Small intestine (tissue), 16 donors: ENCODE results near the gene B3GNT3. TPM values are rescaled to one million over a fixed set of nuclear protein-coding genes. Genes with fewer than 3 reads are reported as not detected.

ENCODE experiments used
- DNase-seq, 2 donors: peaks; one replicate each; pipeline versions ENCODE4 v3.0.0 to v3.0.0-alpha.2; 2013
- FAIRE-seq: peaks from 2 replicates; lab custom pipeline; 2012; peaks lifted over from hg19 to GRCh38; lab: Jason Lieb, UNC
- H3K27ac ChIP-seq, 3 donors: one replicate each; pipeline ENCODE4 v1.5.1; 2013; ENCODE audit warnings: low read length in 2 of 3, mild to moderate bottlenecking in 2 of 3, control low read depth in 1 of 3, inconsistent platforms in 1 of 3, low read depth in 1 of 3, moderate library complexity in 1 of 3
- H3K27me3 ChIP-seq, 3 donors: one replicate each; pipeline ENCODE4 v1.6.1; 2013; ENCODE audit warnings: low read length in 3 of 3, inconsistent platforms in 1 of 3; ENCODE audit not compliant: control insufficient read depth in 3 of 3, insufficient read depth in 3 of 3
- H3K36me3 ChIP-seq, 3 donors: one replicate each; pipeline ENCODE4 v1.6.1; 2013; ENCODE audit warnings: low read length in 3 of 3, inconsistent platforms in 1 of 3, low read depth in 1 of 3, mild to moderate bottlenecking in 1 of 3, moderate library complexity in 1 of 3; ENCODE audit not compliant: control insufficient read depth in 3 of 3, insufficient read depth in 2 of 3
- H3K4me1 ChIP-seq, 3 donors: one replicate each; pipeline ENCODE4 v1.6.1; 2013; ENCODE audit warnings: low read length in 2 of 3, inconsistent platforms in 1 of 3, low read depth in 1 of 3, mild to moderate bottlenecking in 1 of 3, moderate library complexity in 1 of 3; ENCODE audit not compliant: control insufficient read depth in 3 of 3, insufficient read depth in 2 of 3
- H3K4me3 ChIP-seq, 3 donors: one replicate each; pipeline ENCODE4 v1.5.1; 2013; ENCODE audit warnings: low read length in 3 of 3, control low read depth in 1 of 3, inconsistent platforms in 1 of 3, low read depth in 1 of 3, mild to moderate bottlenecking in 1 of 3, moderate library complexity in 1 of 3
- H3K9me3 ChIP-seq, 2 donors: one replicate each; pipeline ENCODE4 v1.6.1; 2013; ENCODE audit warnings: low read depth in 1 of 2, low read length in 1 of 2; ENCODE audit not compliant: control insufficient read depth in 2 of 2, insufficient read depth in 1 of 2
- WGBS, 3 donors: extraction: QIAGEN DNeasy Blood & Tissue Kit; methylation state at CpG; one replicate each; pipeline ENCODE4 v1.1.7; 2013; 5-methylcytosine and 5-hydroxymethylcytosine counted together
- long read RNA-seq, 10 donors: transcript quantifications; one replicate each; lab custom pipeline, GENCODE V29; 2026
- polyA plus RNA-seq, 4 donors: library from polyadenylated mRNA; stranded (reverse) in 3 of 4; unstranded in 1 of 4; fragments of 200-250 nt in 3 of 4; fragments of 120-200 nt in 1 of 4; gene quantifications; one replicate each; pipeline versions ENCODE4 v1.2.1 to v1.2.3, GENCODE V29; 2013
- donor health status: healthy with polysubstance abuse.
- donor health status: control.
- donor health status: control.
- donor health status: Bipolar disorder and iron deficiency.
- donor health status: healthy.

The B3GNT3 gene
- polyA plus RNA-seq, result 10 to 100 TPM; 32.0 to 86.5 (median 41.2) TPM
- long read RNA-seq, donor 1, result 0 reads
- long read RNA-seq, donor 2, transcript B3GNT3-201 (3 exons, 2,226 nt), result major isoform, 34 of 42 reads
- long read RNA-seq, donor 2, partial matches to known transcripts, result 7 of 42 reads
- long read RNA-seq, donor 2, other reads (novel, unspliced or antisense), result 0 of 42 reads
- long read RNA-seq, donor 3, transcript B3GNT3-201 (3 exons, 2,226 nt), result major isoform, 6 of 22 reads
- long read RNA-seq, donor 3, partial matches to known transcripts, result 15 of 22 reads
- long read RNA-seq, donor 3, other reads (novel, unspliced or antisense), result 0 of 22 reads
- long read RNA-seq, donor 4, partial matches to known transcripts, result 0 of 2 reads
- long read RNA-seq, donor 4, other reads (novel, unspliced or antisense), result 0 of 2 reads
- long read RNA-seq, donor 5, partial matches to known transcripts, result 0 of 3 reads
- long read RNA-seq, donor 5, other reads (novel, unspliced or antisense), result 0 of 3 reads
- long read RNA-seq, donor 6, transcript B3GNT3-201 (3 exons, 2,226 nt), result major isoform, 26 of 43 reads
- long read RNA-seq, donor 6, partial matches to known transcripts, result 17 of 43 reads
- long read RNA-seq, donor 6, other reads (novel, unspliced or antisense), result 0 of 43 reads
- long read RNA-seq, donor 7, result 0 reads
- long read RNA-seq, donor 8, result 0 reads
- long read RNA-seq, donor 9, transcript B3GNT3-201 (3 exons, 2,226 nt), result major isoform, 5 of 6 reads
- long read RNA-seq, donor 9, partial matches to known transcripts, result 0 of 6 reads
- long read RNA-seq, donor 9, other reads (novel, unspliced or antisense), result 0 of 6 reads
- long read RNA-seq, donor 10, transcript B3GNT3-201 (3 exons, 2,226 nt), result major isoform, 14 of 22 reads
- long read RNA-seq, donor 10, partial matches to known transcripts, result 8 of 22 reads
- long read RNA-seq, donor 10, other reads (novel, unspliced or antisense), result 0 of 22 reads

- H3K4me1 ChIP-seq, result peaks cover 0 to 55% (median 10%) of the 10 kb centered on the region in 3 donors
- H3K36me3 ChIP-seq, result peaks cover 0 to 21% (median 0%) of the 10 kb centered on the region in 3 donors
- FAIRE-seq (no peak), DNase-seq (peak; percentile 97)
- H3K4me3 ChIP-seq, result peak within 1 kb of the TSS; percentile 62 to 91 (median 88)
- peaks cover 0 to 10% (median 3%) of the 10 kb centered on the region in 3 donors for H3K27me3 ChIP-seq
- H3K9me3 ChIP-seq, result no peaks in the 10 kb centered on the region
- H3K27ac ChIP-seq, result peak within 1 kb of the TSS; percentile 96 to 99 (median 97)
- WGBS, 3 donors, result 4 to 6% (median 4%) methylated on average over 47 to 50 of the region's 50 CpGs
These were observed at the start of gene B3GNT3 for GRCh38 chr19:17794731-17795494. Gene B3GNT3, plus strand, starts transcription at chr19:17795138. Its CDS starts 12,670 bp downstream, at chr19:17807808.

GRCh38 chr19:17747205-17748098 lies 47.5 kb upstream of the B3GNT3 start:
- FAIRE-seq (no peak), DNase-seq (peak; percentile 92 to 95)
- Histone ChIP-seq H3K36me3 (no peaks in the 10 kb centered on the region), H3K4me3 (peak overlapping the region; percentile 31 to 45 (median 32)), H3K9me3 (no peaks in the 10 kb centered on the region), H3K4me1 (peaks cover 0 to 5% (median 0%) of the 10 kb centered on the region in 3 donors), H3K27ac (no peak overlapping the region), H3K27me3 (peaks cover 0 to 21% (median 0%) of the 10 kb centered on the region in 3 donors)
- 6 to 12% (median 8%) methylated on average over 41 to 75 of the region's 75 CpGs for WGBS, 3 donors

GRCh38 chr19:17748884-17749638 lies 45.9 kb upstream of the B3GNT3 start:
- Histone ChIP-seq H3K9me3 (no peaks in the 10 kb centered on the region), H3K27me3 (peaks cover 0 to 21% (median 0%) of the 10 kb centered on the region in 3 donors), H3K4me1 (peaks cover 0 to 5% (median 0%) of the 10 kb centered on the region in 3 donors), H3K27ac (no peak overlapping the region), H3K4me3 (no peak overlapping the region), H3K36me3 (no peaks in the 10 kb centered on the region)
- 49 to 68% (median 49%) methylated on average over 6 of the region's 6 CpGs for WGBS, 3 donors
- FAIRE-seq, result no peak
- no peak for DNase-seq

- FAIRE-seq (no peak), DNase-seq (no peak)
- Histone ChIP-seq H3K4me1 (peaks cover 0 to 5% (median 0%) of the 10 kb centered on the region in 3 donors), H3K4me3 (no peak overlapping the region), H3K36me3 (no peaks in the 10 kb centered on the region), H3K9me3 (no peaks in the 10 kb centered on the region), H3K27ac (no peak overlapping the region), H3K27me3 (peaks cover 0 to 21% (median 0%) of the 10 kb centered on the region in 3 donors)
- WGBS, 3 donors, result 5 to 34% (median 19%) methylated on average over 8 of the region's 8 CpGs
These were observed 45.0 kb upstream of the B3GNT3 start for GRCh38 chr19:17749912-17750317.

- 40 to 47% (median 41%) methylated on average over 26 to 28 of the region's 28 CpGs for WGBS, 3 donors
- Histone ChIP-seq H3K27ac (peak within 1 kb of the TSS in 2 of 3 donors; percentile 9 to 81), H3K4me3 (peak within 1 kb of the TSS in 2 of 3 donors; percentile 20 to 34), H3K36me3 (no peaks in the 10 kb centered on the region), H3K27me3 (peaks cover 0 to 20% (median 0%) of the 10 kb centered on the region in 3 donors), H3K9me3 (no peaks in the 10 kb centered on the region), H3K4me1 (peaks cover 0 to 5% (median 0%) of the 10 kb centered on the region in 3 donors)
- DNase-seq (peak in 1 of 2 donors; percentile 58), FAIRE-seq (no peak)
These were observed 43.6 kb upstream of the B3GNT3 start, which contains the start of gene FCHO1 for GRCh38 chr19:17751103-17751911. Gene FCHO1, plus strand, starts transcription at chr19:17751477. Its CDS starts 3,688 bp downstream, at chr19:17755165.

- FAIRE-seq (no peak), DNase-seq (no peak)
- no peaks in the 10 kb centered on the region for H3K9me3 ChIP-seq
- 52 to 69% (median 60%) methylated on average over 2 of the region's 2 CpGs for WGBS, 3 donors
- H3K27ac ChIP-seq, result peak overlapping the region in 1 of 3 donors; percentile 81
- peaks cover 0 to 5% (median 0%) of the 10 kb centered on the region in 3 donors for H3K4me1 ChIP-seq
- no peaks in the 10 kb centered on the region for H3K36me3 ChIP-seq
- H3K4me3 ChIP-seq, result peak overlapping the region in 2 of 3 donors; percentile 20 to 28
- peaks cover 0 to 20% (median 0%) of the 10 kb centered on the region in 3 donors for H3K27me3 ChIP-seq
These were observed 43.0 kb upstream of the B3GNT3 start for GRCh38 chr19:17751912-17752273.
